OCI-LY3 (cell line): ENCODE measurements around the gene TCERG1L.

Source experiments
- CTCF ChIP-seq: fragments of 200-600, 300-600 bp; sonication (generic); IDR thresholded peaks from 2 replicates; pipeline ENCODE4 v1.5.1; 2014; ENCODE audit warnings: antibody characterized with exemption, low read length, low read depth
- EZH2phosphoT487 ChIP-seq: fragments of 200-600 bp; shearing (Covaris generic); IDR thresholded peaks from 2 replicates; pipeline ENCODE4 v1.6.1; 2018; ENCODE audit warnings: antibody characterized with exemption, mixed run types, low read depth

- TF ChIP-seq CTCF (no peak), EZH2phosphoT487 (no peak)
Measured at GRCh38 chr10:131354380-131354779, 42.9 kb upstream of the TCERG1L start.
